Stimulated activated CD8-positive, alpha-beta memory T cell treated with anti-CD3 and anti-CD28 coated beads, Interleukin-12 subunit alpha, Interleukin-12 subunit beta, amount 100 ng/mL, for 24 hours (primary cell): ENCODE data around the gene FCGR1A.
"Not testable (repeated sequence)": the region's sequence is repeated elsewhere in the genome, so short reads cannot be mapped to it uniquely, and the experiment has no call there.

Experiments used
- DNase-seq: peaks from one replicate; pipeline ENCODE4 v3.0.0-alpha.2; 2020; ENCODE audit errors: extremely low read depth

FCGR1A gene

DNA sequence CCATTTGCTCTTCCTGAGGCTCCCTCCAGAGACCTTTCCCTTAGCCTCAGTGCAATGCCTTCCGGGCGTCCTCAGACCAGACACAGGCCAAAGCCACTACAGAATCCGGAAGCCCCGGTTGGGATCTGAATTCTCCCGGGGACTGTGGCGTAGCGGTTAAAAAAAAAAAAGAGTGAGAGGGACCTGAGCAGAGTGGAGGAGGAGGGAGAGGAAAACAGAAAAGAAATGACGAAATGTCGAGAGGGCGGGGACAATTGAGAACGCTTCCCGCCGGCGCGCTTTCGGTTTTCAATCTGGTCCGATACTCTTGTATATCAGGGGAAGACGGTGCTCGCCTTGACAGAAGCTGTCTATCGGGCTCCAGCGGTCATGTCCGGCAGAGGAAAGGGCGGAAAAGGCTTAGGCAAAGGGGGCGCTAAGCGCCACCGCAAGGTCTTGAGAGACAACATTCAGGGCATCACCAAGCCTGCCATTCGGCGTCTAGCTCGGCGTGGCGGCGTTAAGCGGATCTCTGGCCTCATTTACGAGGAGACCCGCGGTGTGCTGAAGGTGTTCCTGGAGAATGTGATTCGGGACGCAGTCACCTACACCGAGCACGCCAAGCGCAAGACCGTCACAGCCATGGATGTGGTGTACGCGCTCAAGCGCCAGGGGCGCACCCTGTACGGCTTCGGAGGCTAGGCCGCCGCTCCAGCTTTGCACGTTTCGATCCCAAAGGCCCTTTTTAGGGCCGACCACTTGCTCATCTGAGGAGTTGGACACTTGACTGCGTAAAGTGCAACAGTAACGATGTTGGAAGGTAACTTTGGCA is 50.0 kb downstream of the FCGR1A start:
- DNase-seq = not testable (repeated sequence)

DNA sequence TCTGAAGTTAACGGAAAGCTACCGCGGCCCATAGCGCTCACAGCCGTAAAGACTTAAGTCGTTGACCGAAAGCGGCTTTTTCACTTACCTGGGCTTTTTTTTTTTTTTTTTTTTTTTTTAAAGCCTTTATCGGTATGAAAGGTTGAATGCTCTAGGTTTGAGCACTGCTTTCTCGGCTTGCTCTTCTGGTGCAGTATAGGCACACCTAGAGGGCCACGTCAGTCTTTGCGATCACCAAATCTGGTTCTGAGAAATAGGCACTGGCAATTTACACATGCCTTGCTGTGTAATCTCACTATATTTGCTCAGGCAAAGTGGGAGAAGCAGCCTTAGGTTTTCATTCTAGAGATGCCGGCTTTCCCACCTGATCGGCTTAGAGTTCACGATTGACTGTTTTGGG is 50.6 kb downstream of the FCGR1A start:
- DNase-seq = not testable (repeated sequence)

DNA sequence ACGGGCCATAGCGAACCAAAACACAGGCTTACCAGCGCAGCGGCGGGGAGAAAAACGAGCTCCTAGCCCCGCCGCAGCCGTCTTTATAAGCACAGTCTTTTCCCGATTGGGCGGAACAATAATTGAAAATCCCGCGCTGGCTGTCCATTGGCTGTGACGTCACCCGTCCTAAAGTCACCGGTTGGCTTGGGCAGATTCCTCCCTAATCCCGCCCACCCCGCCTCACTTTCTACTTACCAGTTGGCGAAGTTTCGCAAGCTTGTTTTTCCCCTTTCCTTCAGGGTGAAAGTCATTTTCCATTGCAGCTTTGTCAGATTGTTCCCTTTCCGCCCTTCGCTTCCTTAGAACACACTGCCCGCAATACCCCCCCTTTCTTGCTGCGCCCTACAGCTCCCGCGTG is 58.7 kb downstream of the FCGR1A start:
- not testable (repeated sequence) for DNase-seq
